ENCODE data around the gene MRNIP.

DNA sequence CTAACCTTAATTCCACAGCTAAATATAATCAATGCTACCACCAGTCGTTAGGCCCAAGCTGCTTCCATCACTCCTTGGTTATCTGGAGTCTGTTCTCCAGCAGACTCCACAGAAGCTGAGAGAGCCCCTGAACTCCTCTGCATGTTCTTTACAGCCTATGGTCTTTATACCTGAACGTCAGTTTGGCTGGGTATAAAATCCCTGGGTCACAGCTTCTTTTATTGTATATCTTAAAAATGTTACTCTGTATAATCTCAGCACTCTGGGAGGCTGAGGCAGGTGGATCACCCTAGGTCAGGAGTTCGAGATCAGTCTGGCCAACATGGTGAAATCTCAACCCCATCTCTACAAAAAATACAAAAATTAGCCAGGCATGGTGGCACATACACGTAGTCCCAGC is 23.7 kb upstream of the MRNIP start:
- TF ChIP-seq, protein P1, sequence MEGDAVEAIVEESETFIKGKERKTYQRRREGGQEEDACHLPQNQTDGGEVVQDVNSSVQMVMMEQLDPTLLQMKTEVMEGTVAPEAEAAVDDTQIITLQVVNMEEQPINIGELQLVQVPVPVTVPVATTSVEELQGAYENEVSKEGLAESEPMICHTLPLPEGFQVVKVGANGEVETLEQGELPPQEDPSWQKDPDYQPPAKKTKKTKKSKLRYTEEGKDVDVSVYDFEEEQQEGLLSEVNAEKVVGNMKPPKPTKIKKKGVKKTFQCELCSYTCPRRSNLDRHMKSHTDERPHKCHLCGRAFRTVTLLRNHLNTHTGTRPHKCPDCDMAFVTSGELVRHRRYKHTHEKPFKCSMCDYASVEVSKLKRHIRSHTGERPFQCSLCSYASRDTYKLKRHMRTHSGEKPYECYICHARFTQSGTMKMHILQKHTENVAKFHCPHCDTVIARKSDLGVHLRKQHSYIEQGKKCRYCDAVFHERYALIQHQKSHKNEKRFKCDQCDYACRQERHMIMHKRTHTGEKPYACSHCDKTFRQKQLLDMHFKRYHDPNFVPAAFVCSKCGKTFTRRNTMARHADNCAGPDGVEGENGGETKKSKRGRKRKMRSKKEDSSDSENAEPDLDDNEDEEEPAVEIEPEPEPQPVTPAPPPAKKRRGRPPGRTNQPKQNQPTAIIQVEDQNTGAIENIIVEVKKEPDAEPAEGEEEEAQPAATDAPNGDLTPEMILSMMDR (IDR thresholded peaks at IDR 0.05; ENCODE audit: low read length), result no peak
- no peak for TF ChIP-seq EZH2 (IDR thresholded peaks at IDR 0.05; ENCODE audit: borderline replicate concordance, low read length)

Measured in OCI-LY1 (cell line).